ENCODE results near the gene TMEM184A.
"Not testable (repeated sequence)": the region's sequence is repeated elsewhere in the genome, so short reads cannot be mapped to it uniquely, and the experiment has no call there.

The TMEM184A gene

DNA sequence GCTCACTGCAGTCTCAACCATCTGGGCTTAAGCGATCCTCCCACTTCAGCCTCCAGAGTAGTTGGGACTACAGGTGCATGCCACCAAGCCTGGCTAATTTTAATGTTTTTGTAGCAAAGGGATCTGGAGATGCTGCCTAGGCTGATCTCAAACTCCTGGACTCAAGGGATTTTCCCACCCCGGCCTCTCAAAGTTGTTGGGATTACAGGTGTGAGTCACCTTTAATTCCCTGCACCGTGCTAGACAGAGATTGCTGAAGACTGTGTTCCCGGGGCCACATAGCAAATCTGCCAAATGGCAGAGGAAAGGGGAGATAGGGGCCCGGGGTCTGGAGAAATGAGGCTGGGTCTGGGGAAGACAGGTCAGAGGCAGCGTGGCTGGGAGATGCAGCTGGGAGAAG is 34.5 kb upstream of the TMEM184A start:
- no peak for DNase-seq (ENCODE audit: low spot score)

DNA sequence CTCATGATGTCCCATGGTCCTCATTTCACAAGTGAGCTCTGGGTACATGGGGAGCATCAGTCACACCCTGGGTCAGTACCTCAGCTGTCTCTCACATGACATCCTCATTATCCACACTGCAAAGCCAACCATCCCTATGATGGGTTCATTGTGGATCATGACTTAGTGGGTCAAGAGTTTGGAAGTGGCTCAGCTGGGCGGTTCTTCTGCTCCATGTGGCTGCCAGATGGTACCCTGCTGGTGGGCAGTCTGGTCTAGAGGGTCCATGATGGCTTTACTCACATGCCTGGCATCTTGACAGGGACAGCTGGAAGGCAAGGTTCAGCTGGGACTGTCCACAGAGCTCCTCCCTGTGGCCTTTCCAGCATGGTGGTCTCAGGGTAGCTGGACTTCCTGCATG is 33.0 kb upstream of the TMEM184A start:
- no peak for DNase-seq (ENCODE audit: low spot score)

GRCh38 chr7:1587738-1588137 is 31.7 kb upstream of the TMEM184A start:
- no peak for DNase-seq (ENCODE audit: low spot score)

DNA sequence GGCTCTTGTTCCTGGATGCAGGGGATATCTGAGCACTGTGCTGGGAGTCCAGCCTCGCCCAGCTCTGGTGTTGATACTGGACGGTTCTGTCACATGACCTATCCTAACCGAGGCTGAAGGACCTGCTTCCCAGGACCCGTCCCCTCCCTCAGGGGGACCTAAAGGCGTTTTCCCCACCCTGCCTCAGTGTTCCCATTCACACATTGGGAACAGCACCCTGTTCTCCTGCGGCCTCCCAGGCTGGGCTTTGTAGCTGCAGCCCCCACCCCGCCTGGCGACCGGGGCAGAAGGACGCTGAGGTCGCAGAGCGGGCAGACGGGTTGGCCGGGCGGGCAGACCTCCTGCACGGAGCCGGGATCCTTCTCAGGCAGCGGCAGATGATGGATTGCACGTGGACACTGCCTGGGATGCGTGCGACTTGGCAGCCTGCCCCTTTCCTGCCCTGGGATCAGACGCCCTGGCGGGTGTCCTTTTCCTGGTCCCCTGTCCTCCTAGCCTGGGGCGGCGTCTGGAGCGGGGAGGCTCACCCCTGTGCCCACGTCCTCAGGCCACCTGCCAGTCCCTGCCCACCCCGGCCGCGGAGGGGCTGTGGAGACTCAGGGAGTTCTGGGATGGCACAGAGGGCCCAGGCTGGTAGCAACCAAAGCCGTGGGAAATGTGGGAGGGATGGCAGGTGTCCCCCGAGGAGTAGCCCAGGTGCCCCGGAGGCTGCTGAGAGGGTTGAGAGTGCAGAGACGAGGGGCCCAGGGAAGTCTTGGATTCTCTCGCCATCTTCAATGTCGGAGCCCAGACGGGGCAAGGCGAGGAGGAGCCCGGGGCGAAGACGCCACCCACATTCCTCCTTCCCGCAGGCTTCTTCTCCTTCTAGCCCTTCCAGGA is 31.1 kb upstream of the TMEM184A start:
- DNase-seq (ENCODE audit: low spot score): no peak

GRCh38 chr7:1586126-1586826 is 30.3 kb upstream of the TMEM184A start:
- no peak for DNase-seq (ENCODE audit: low spot score)

DNA sequence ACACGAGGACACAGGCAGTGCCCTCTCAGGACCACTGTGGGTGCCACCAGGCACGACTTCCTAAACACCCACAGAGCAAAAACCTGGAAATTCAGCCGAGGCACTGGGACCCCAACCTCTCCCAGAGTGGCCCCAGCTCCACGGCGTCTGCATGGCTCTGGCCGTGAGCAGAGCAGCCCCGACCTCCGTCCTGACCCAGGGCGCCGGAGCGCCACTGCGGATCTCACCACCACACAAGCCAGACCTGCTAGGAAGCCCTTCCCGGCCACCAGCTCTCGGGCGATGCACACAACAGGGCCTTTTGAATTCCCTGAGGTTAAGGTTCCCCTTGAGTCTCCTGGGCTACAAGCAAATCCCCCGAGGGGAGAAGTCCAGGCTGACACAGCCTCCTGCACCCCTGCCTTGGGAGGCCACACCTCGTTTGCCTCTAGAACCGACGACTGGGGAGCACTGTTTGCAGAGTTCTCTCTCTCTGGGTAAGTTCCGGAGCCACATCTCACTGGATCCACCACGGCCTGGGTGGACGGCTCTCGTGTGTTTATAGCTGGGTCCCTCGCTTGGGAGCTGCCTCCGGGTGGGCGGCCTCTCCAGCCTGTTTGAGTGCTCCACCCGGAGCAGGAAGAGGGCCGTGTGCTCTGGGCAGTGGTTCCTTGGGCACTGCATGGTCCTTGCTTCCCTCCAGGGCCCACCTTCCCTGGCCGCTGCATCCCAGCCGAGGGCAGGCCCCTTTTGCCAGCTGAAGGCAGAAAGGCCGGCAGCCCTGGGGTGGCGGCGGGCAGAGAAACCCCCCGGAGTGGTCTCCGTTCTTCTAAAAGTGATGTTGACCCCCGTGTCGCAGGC is 29.4 kb upstream of the TMEM184A start:
- no peak for DNase-seq (ENCODE audit: low spot score)

GRCh38 chr7:1584700-1585099 is 28.7 kb upstream of the TMEM184A start:
- no peak for DNase-seq (ENCODE audit: low spot score)

DNA sequence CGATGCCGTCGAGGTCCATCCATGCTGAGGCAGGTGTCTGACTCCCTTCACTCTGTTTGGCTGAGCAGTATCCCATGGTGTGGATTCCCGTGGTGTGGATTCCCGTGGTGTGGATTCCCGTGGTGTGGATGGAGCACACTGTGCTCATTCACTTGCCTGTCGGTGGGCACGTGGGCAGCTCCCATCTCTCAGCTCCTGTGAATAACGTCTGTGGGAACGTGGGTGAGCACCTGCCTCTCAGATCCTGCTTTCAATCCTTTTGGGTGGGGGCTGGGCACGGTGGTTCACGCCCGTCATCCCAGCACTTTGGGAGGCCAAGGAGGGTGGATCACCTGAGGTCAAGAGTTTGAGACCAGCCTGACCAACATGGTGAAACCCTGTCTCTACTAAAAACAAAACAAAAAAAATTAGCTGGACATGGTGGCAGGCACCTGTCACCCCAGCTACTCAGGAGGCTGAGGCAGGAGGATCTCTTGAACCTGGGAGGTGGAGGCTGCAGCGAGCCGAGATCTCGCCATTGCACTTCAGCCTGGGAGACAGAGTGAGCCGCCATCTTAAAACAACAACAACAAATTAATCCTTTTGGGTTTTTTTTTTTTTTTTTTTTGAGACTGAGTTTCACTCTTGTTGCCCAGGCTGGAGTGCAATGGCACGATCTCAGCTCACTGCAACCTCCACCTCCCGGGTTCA is 27.4 kb upstream of the TMEM184A start:
- not testable (repeated sequence) for DNase-seq (ENCODE audit: low spot score)

- no peak for DNase-seq (ENCODE audit: low spot score)
These were observed 24.5 kb upstream of the TMEM184A start for GRCh38 chr7:1580422-1581030.

GRCh38 chr7:1579481-1580421 is 23.7 kb upstream of the TMEM184A start:
- peak; percentile 92 for DNase-seq (ENCODE audit: low spot score)

DNA sequence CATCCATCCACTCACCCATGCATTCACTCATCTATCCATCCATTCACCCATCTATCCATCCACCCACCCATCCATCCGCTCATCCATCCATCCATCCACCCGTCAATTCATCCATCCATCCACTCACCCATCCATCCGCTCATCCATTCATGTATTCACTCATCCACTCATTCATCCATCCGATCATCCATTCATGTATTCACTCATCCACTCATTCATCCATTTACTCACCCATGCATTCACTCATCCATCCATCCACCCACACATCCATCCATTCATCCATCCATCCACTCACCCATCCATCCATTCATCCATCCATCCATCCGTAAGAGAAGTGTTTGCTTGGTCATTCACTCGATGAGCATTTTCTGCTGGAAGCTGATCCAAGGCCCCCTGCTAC is 22.5 kb upstream of the TMEM184A start:
- DNase-seq (ENCODE audit: low spot score): no peak

- DNase-seq (ENCODE audit: low spot score): no peak
These were observed 20.7 kb upstream of the TMEM184A start for GRCh38 chr7:1576521-1577253.

DNA sequence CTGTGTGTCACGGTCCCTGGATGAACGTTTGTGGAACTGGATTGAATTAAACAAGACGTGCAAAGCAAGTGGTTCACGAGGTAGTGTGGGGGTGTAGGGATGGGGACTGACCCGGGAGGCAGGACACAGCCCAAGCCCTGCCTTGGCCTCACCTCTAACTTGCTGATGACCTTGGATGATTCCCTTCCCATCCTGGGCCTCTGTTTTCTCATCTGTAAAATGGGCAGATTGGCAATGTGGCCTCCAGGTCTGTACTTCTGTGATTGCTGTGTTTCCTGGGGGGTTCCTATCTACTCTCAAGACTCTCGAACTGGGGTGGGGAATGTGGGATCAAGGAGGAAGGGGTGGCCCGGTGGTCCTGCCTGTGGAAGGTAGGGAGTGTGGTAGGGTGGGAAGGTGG is 19.8 kb upstream of the TMEM184A start:
- DNase-seq (ENCODE audit: low spot score): no peak

GRCh38 chr7:1572111-1572822 is 16.3 kb upstream of the TMEM184A start:
- no peak for DNase-seq (ENCODE audit: low spot score)

GRCh38 chr7:1569833-1570632 is 14.0 kb upstream of the TMEM184A start, which contains the start of gene PSMG3:
Gene PSMG3 (minus strand): TSS chr7:1570032. CDS start chr7:1569339, 693 bp downstream.
- DNase-seq (ENCODE audit: low spot score): peak; percentile 96

- no peak for DNase-seq (ENCODE audit: low spot score)
These were observed 13.4 kb upstream of the TMEM184A start for GRCh38 chr7:1569440-1569832.

GRCh38 chr7:1569016-1569415 is 13.0 kb upstream of the TMEM184A start:
- no peak for DNase-seq (ENCODE audit: low spot score)

DNA sequence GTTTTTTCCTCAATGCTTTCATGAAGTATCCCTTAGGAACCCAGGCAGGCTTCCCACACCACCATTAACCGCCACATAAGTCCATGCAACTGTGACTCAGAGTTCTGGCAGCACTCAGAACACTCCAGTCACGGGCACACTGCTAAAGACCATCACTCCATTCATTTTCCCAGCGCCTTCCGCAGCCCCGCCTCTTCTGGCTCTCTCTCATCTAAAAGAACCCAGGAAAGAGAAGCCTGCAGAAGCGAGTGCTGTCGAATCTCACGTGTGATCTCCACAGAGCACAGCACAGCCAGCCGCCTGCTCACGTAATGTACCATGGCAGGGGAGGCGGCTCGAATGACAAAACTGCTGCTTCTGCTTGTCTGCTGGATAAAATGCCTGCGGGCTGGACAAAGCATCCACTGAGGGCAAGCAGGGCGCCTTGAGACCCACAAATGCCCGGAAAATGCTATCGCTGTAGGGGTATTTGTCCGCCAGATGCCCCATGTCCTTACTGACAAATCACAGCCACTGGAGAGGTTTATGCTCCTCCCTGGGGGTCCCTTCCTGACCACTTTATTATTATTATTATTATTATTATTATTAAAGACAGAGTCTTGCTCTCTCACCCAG is 12.0 kb upstream of the TMEM184A start:
- DNase-seq (ENCODE audit: low spot score): no peak
